GM23338 (cell line): ENCODE measurements around the gene SORL1. TPM values are rescaled to one million over a fixed set of nuclear protein-coding genes. Genes with fewer than 3 reads are reported as not detected.

Source experiments
- ATAC-seq: fragments of 200-7000 bp; cut with Tn5 transposase; 3 replicates; pipeline ENCODE4 v1.9.1; 2020
- DNase-seq: peaks from one replicate; pipeline ENCODE4 v3.0.0-alpha.2; 2015; ENCODE audit warnings: low spot score
- H2AFZ ChIP-seq: fragments of 200-600 bp; sonication (generic); 2 replicates; pipeline ENCODE4 v1.8.0; 2016; ENCODE audit warnings: antibody characterized with exemption, mild to moderate bottlenecking, moderate library complexity
- H3F3A ChIP-seq: fragments of 200-600 bp; sonication (generic); replicated peaks from 2 replicates; pipeline ENCODE4 v1.8.0; 2017; ENCODE audit warnings: antibody characterized with exemption, mixed run types, low read depth
- H3K27ac ChIP-seq: fragments of 200-600 bp; sonication (generic); 2 replicates; pipeline ENCODE4 v1.6.1; 2016; ENCODE audit warnings: low read depth
- H3K27me3 ChIP-seq: fragments of 200-600 bp; sonication (generic); 2 replicates; pipeline ENCODE4 v1.8.0; 2016; ENCODE audit warnings: mild to moderate bottlenecking, mixed run types, moderate library complexity; ENCODE audit not compliant: insufficient read depth
- H3K36me3 ChIP-seq: fragments of 200-600 bp; sonication (generic); 2 replicates; pipeline ENCODE4 v1.8.0; 2016; ENCODE audit warnings: mild to moderate bottlenecking; ENCODE audit not compliant: insufficient read depth
- H3K4me1 ChIP-seq: fragments of 200-600 bp; sonication (generic); 2 replicates; pipeline ENCODE4 v1.8.0; 2016; ENCODE audit warnings: mild to moderate bottlenecking, moderate library complexity; ENCODE audit not compliant: insufficient read depth
- H3K4me2 ChIP-seq: fragments of 200-600 bp; sonication (generic); 2 replicates; pipeline ENCODE4 v1.7.1; 2017; ENCODE audit warnings: mixed run types
- H3K4me3 ChIP-seq: fragments of 200-600 bp; sonication (generic); 2 replicates; pipeline ENCODE4 v1.6.1; 2016; ENCODE audit warnings: mixed run types
- H3K79me2 ChIP-seq: fragments of 200-600 bp; sonication (generic); replicated peaks from 2 replicates; pipeline ENCODE4 v1.8.0; 2017; ENCODE audit warnings: mild to moderate bottlenecking; ENCODE audit not compliant: insufficient read depth
- H3K9me2 ChIP-seq: fragments of 200-600 bp; sonication (generic); 2 replicates; pipeline ENCODE4 v1.8.0; 2017; ENCODE audit not compliant: insufficient read depth
- H4K20me1 ChIP-seq: fragments of 200-600 bp; sonication (generic); replicated peaks from 2 replicates; pipeline ENCODE4 v1.8.0; 2017; ENCODE audit warnings: mild to moderate bottlenecking; ENCODE audit not compliant: insufficient read depth
- H3K27ac Mint-ChIP-seq: 2 replicates; pipeline ENCODE4 v1.8.0; 2020; ENCODE audit warnings: inconsistent platforms, mild to moderate bottlenecking, moderate library complexity, mixed read lengths
- H3K27me3 Mint-ChIP-seq: 3 replicates; pipeline ENCODE4 v1.8.0; 2022; ENCODE audit warnings: low read depth, mild to moderate bottlenecking, moderate library complexity, mixed read lengths, inconsistent platforms; ENCODE audit not compliant: insufficient read depth, poor library complexity
- H3K36me3 Mint-ChIP-seq: 3 replicates; pipeline ENCODE4 v1.8.0; 2021; ENCODE audit warnings: low read depth, mild to moderate bottlenecking, inconsistent platforms, moderate library complexity, mixed read lengths
- H3K4me1 Mint-ChIP-seq: 3 replicates; pipeline ENCODE4 v1.8.0; 2020; ENCODE audit warnings: mild to moderate bottlenecking, inconsistent platforms, mixed read lengths
- H3K4me3 Mint-ChIP-seq: 3 replicates; pipeline ENCODE4 v1.8.0; 2021; ENCODE audit warnings: moderate library complexity, mild to moderate bottlenecking, inconsistent platforms, mixed read lengths
- H3K9me3 Mint-ChIP-seq: 3 replicates; pipeline ENCODE4 v1.8.0; 2020; ENCODE audit warnings: moderate library complexity, mild to moderate bottlenecking, inconsistent platforms, mixed read lengths
- CREB1 ChIP-seq: fragments of 250-450 bp; sonication (Bioruptor Pico); IDR thresholded peaks from 2 replicates; pipeline ENCODE4 v1.5.0; 2020; ENCODE audit warnings: low read depth, mild to moderate bottlenecking, moderate library complexity
- EZH2 ChIP-seq: fragments of 200-600 bp; sonication (generic); IDR thresholded peaks from one replicate; pipeline ENCODE4 v1.8.0; 2017; ENCODE audit warnings: antibody characterized with exemption, mild to moderate bottlenecking, low read depth; ENCODE audit not compliant: unreplicated experiment
- JUNB ChIP-seq: IDR thresholded peaks from one replicate; pipeline ENCODE4 v1.6.1; 2016; ENCODE audit warnings: antibody characterized with exemption; ENCODE audit not compliant: unreplicated experiment
- STAT1 ChIP-seq: IDR thresholded peaks from one replicate; pipeline ENCODE4 v1.6.1; 2016; ENCODE audit warnings: antibody characterized with exemption; ENCODE audit not compliant: unreplicated experiment
- ZNF114 ChIP-seq: fragments of 250-450 bp; sonication (Bioruptor Pico); IDR thresholded peaks from 2 replicates; pipeline ENCODE4 v1.5.0; 2020; ENCODE audit warnings: mild to moderate bottlenecking, moderate library complexity
- ZNF331 ChIP-seq: fragments of 250-450 bp; sonication (Bioruptor Pico); IDR thresholded peaks from 2 replicates; pipeline ENCODE4 v1.5.0; 2020; ENCODE audit warnings: low read depth, mild to moderate bottlenecking, moderate library complexity
- polyA plus RNA-seq: library from polyadenylated mRNA; unstranded; fragments of >200 nt; fragmentation: Nextera tagmentation; extraction: Ambion mirVana; gene quantifications from 2 replicates; pipeline ENCODE4 v1.2.1, GENCODE V29; 2016
- total RNA-seq: library from RNA; depleted of rRNA; stranded (reverse); fragments of >200 nt; shearing (Covaris generic); gene quantifications from 2 replicates; pipeline ENCODE4 v1.2.3, GENCODE V29; 2014
- TF ChIP-seq, protein P1 (sequence below): fragments of 250-450 bp; sonication (Bioruptor Pico); IDR thresholded peaks from 2 replicates; pipeline ENCODE4 v1.5.0; 2020; ENCODE audit warnings: mild to moderate bottlenecking, moderate library complexity
- TF ChIP-seq, protein P2 (sequence below): IDR thresholded peaks from 2 replicates; pipeline ENCODE4 v1.6.1; 2016; ENCODE audit warnings: antibody characterized with exemption
- TF ChIP-seq, protein P3 (sequence below), 2 experiments: fragments of 200-600 bp in 1 of 2; sonication (generic) in 1 of 2; conservative IDR thresholded peaks; 2 replicates each; pipeline versions ENCODE4 v1.5.1 to v1.6.1; 2016 to 2017; ENCODE audit warnings: antibody characterized with exemption in 2 of 2, low read depth in 2 of 2, mild to moderate bottlenecking in 2 of 2, moderate library complexity in 1 of 2

SORL1 gene
- total and polyA plus RNA-seq, 2 experiments from 2014 or later: 23.0 to 78.8 TPM

DNA sequence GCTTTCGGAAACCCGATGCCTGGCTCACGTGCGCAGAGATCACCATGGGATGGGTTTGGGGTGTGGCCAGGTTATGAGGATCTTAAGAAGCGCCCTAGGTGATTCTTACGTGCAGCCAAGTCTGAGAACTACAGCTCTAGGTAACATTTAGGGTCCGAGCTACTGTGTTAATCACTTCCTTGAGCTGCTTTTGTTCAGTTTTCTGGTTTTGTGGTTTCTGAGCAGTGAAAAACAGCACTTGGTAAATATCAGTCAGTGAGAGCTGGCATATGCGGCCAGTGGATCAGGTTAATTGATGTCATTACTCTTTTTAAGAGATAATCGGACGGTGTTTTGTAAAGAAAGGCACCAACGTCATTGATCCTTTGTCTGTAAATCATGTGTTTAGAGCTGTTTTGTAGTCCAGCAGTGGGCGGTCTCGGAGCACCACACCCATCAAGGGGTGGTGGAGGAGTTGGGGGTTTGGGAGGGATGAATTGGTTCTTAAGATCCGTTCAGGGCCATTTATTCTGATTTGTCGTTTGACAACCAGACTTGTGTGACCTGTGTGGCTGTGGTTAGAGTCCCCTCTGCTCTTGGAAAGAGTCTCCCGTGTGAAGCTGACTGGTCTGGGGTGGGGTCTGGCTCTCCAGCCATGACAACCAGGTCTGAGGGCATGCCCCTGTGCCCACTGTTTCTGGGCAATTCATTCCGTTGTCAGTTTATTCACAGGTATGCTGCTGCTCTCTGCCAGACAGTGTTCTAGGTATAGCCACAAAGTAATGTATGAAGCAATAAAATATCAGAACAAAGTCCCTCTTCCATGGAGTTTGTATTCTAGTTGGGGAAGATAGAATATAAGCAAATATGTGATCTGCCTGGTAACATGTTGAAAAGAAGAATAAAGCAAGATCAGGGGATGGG is 62.6 kb downstream of the SORL1 start (continued):
- TF ChIP-seq, protein P1, sequence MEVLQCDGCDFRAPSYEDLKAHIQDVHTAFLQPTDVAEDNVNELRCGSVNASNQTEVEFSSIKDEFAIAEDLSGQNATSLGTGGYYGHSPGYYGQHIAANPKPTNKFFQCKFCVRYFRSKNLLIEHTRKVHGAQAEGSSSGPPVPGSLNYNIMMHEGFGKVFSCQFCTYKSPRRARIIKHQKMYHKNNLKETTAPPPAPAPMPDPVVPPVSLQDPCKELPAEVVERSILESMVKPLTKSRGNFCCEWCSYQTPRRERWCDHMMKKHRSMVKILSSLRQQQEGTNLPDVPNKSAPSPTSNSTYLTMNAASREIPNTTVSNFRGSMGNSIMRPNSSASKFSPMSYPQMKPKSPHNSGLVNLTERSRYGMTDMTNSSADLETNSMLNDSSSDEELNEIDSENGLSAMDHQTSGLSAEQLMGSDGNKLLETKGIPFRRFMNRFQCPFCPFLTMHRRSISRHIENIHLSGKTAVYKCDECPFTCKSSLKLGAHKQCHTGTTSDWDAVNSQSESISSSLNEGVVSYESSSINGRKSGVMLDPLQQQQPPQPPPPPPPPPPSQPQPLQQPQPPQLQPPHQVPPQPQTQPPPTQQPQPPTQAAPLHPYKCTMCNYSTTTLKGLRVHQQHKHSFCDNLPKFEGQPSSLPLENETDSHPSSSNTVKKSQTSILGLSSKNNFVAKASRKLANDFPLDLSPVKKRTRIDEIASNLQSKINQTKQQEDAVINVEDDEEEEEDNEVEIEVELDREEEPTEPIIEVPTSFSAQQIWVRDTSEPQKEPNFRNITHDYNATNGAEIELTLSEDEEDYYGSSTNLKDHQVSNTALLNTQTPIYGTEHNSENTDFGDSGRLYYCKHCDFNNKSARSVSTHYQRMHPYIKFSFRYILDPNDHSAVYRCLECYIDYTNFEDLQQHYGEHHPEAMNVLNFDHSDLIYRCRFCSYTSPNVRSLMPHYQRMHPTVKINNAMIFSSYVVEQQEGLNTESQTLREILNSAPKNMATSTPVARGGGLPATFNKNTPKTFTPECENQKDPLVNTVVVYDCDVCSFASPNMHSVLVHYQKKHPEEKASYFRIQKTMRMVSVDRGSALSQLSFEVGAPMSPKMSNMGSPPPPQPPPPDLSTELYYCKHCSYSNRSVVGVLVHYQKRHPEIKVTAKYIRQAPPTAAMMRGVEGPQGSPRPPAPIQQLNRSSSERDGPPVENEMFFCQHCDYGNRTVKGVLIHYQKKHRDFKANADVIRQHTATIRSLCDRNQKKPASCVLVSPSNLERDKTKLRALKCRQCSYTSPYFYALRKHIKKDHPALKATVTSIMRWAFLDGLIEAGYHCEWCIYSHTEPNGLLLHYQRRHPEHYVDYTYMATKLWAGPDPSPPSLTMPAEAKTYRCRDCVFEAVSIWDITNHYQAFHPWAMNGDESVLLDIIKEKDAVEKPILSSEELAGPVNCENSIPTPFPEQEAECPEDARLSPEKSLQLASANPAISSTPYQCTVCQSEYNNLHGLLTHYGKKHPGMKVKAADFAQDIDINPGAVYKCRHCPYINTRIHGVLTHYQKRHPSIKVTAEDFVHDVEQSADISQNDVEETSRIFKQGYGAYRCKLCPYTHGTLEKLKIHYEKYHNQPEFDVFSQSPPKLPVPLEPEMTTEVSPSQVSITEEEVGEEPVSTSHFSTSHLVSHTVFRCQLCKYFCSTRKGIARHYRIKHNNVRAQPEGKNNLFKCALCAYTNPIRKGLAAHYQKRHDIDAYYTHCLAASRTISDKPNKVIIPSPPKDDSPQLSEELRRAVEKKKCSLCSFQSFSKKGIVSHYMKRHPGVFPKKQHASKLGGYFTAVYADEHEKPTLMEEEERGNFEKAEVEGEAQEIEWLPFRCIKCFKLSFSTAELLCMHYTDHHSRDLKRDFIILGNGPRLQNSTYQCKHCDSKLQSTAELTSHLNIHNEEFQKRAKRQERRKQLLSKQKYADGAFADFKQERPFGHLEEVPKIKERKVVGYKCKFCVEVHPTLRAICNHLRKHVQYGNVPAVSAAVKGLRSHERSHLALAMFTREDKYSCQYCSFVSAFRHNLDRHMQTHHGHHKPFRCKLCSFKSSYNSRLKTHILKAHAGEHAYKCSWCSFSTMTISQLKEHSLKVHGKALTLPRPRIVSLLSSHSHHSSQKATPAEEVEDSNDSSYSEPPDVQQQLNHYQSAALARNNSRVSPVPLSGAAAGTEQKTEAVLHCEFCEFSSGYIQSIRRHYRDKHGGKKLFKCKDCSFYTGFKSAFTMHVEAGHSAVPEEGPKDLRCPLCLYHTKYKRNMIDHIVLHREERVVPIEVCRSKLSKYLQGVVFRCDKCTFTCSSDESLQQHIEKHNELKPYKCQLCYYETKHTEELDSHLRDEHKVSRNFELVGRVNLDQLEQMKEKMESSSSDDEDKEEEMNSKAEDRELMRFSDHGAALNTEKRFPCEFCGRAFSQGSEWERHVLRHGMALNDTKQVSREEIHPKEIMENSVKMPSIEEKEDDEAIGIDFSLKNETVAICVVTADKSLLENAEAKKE (CRISPR knock-in tag): no peak
- TF ChIP-seq JUNB: no peak
- TF ChIP-seq CREB1: no peak

DNA sequence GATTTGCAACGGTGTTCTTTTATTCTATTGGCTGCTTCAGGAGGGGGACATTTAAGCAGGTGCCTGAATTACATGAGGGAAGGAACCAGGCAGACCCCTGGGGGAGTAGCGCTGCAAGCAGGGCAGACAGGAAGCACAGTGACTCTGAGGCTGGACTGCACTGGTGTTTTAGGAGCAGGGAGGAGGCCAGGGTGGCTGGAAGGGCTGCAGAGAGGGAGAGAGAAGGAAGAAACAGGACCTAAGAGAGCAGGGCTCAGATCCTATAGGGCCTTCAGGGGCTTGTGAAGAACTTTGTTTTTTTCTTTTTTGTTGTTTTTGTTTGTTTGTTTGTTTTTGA is 63.2 kb downstream of the SORL1 start:
- Mint-ChIP-seq H3K4me1 (no peaks in the 10 kb centered on the region), H3K27me3 (peaks cover 4% of the 10 kb centered on the region), H3K9me3 (no peaks in the 10 kb centered on the region), H3K27ac (no peak overlapping the region), H3K4me3 (no peak overlapping the region), H3K36me3 (peaks cover 52% of the 10 kb centered on the region)
- Histone ChIP-seq H3F3A (no peaks in the 10 kb centered on the region), H3K4me2 (no peak overlapping the region), H2AFZ (no peak overlapping the region), H3K36me3 (peaks cover 17% of the 10 kb centered on the region), H3K79me2 (peaks cover 11% of the 10 kb centered on the region; the same call in 1 of the 2 replicates), H3K27me3 (no peaks in the 10 kb centered on the region), H3K4me1 (no peaks in the 10 kb centered on the region), H3K9me2 (no peaks in the 10 kb centered on the region), H3K4me3 (no peak overlapping the region), H4K20me1 (peaks cover 7% of the 10 kb centered on the region; the same call in 1 of the 2 replicates), H3K27ac (no peak overlapping the region)
- no peak for ATAC-seq
- no peak for DNase-seq
- TF ChIP-seq, protein P2, sequence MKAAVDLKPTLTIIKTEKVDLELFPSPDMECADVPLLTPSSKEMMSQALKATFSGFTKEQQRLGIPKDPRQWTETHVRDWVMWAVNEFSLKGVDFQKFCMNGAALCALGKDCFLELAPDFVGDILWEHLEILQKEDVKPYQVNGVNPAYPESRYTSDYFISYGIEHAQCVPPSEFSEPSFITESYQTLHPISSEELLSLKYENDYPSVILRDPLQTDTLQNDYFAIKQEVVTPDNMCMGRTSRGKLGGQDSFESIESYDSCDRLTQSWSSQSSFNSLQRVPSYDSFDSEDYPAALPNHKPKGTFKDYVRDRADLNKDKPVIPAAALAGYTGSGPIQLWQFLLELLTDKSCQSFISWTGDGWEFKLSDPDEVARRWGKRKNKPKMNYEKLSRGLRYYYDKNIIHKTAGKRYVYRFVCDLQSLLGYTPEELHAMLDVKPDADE: no peak
- TF ChIP-seq EZH2 (no peak), ZNF331 (CRISPR knock-in tag) (no peak), ZNF114 (CRISPR knock-in tag) (no peak), STAT1 (no peak)
- TF ChIP-seq, protein P3, sequence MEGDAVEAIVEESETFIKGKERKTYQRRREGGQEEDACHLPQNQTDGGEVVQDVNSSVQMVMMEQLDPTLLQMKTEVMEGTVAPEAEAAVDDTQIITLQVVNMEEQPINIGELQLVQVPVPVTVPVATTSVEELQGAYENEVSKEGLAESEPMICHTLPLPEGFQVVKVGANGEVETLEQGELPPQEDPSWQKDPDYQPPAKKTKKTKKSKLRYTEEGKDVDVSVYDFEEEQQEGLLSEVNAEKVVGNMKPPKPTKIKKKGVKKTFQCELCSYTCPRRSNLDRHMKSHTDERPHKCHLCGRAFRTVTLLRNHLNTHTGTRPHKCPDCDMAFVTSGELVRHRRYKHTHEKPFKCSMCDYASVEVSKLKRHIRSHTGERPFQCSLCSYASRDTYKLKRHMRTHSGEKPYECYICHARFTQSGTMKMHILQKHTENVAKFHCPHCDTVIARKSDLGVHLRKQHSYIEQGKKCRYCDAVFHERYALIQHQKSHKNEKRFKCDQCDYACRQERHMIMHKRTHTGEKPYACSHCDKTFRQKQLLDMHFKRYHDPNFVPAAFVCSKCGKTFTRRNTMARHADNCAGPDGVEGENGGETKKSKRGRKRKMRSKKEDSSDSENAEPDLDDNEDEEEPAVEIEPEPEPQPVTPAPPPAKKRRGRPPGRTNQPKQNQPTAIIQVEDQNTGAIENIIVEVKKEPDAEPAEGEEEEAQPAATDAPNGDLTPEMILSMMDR (conservative IDR thresholded peaks at IDR 0.05; ENCODE audit: low read depth in 2 of 2): no peak
